ENCODE results near the gene TSPAN5.

TSPAN5 gene

GRCh38 chr4:98615991-98616390, 42.4 kb downstream of the TSPAN5 start:
- DNase-seq, result no peak

GRCh38 chr4:98614662-98615061, 43.7 kb downstream of the TSPAN5 start:
- no peak for DNase-seq

DNA sequence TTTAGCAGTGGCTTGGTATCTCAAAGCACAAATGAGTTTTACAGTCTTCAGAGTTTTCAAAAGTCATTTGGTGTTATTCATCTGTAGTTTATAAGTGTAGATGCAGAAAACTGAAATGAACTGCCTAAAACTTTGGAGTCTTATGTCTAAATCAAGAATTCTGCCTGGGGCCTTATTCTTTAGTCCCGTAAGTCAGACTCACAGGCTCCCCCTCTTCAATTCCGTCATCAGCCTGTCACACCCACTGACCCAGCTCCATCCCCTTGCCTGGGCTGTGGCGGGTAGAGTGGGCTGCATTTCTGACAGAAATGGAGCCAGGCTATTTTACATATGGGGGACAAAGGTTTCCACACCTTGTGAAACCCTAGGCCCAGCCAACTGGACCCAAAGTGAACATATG, 44.3 kb downstream of the TSPAN5 start:
- DNase-seq, result no peak

DNA sequence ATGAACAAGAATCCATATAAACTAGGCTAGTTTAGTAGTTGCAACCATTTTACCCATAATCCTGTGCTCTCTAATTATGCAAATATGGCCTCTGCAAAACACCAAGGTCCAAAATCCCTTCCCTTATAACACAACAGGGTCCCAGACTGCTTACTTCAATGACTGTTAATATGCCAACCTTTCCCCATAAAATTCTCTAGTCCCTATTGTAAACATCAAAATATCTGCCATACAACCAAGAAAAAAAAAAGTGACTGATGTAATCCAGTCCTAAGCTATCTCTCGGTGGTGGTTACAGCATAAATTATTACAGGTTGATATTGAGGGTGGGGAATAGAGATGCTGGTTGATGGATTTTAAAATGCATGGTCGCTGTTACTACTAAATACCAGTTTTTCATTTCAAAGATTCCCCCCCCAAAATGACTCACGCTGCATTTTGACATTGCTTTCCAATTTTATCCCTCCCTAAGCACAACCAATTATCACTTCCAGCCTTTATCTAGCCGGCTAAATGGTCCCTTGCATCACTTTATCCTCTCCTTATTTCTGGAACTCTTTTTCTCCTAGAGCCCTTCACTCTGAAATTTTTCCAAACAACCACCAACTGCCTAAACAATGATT, 44.8 kb downstream of the TSPAN5 start:
- no peak for DNase-seq

- no peak for DNase-seq
These were observed 45.8 kb downstream of the TSPAN5 start for GRCh38 chr4:98612318-98613250.

- DNase-seq, result no peak
These were observed 46.6 kb downstream of the TSPAN5 start for GRCh38 chr4:98611677-98612317.

- no peak for DNase-seq
These were observed 47.3 kb downstream of the TSPAN5 start for GRCh38 chr4:98610926-98611676.

DNA sequence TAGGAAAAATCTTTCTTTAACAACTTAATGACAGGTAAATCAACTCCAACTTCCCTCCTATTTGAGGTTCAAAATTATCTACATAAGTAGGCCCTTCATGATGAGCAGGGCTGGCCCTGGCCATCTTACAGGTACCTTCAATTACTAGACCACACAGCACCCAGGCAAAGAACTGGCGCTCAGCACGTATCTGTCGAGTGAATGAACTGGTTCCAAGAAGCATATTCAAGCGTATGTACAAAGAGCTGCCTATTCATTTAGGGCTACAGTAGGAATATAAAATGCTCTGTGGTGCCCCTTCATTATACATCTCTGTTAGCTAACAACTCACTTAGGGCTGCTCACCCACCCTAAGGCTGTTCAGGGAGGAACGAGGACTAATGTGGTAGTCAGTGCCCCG, 48.0 kb downstream of the TSPAN5 start:
- no peak for DNase-seq

DNA sequence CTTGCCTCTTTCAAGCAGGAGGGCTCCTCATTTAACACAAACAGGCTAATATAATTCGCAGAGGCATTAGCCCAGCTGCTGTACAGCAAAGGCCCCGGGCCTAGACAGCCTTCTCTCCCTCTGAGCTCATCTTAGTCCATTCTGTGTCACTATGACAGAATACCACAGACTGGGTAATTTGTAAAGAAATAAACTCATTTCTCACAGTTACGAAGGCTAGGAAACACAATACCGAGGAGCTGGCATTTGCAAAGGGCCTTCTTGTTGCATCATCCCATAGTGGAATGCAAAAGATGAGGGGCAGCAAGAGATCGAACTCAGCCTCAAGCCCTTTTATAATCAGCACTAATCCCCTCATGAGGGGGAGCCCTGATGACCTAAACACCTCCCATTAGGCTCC, 48.5 kb downstream of the TSPAN5 start:
- no peak for DNase-seq

DNA sequence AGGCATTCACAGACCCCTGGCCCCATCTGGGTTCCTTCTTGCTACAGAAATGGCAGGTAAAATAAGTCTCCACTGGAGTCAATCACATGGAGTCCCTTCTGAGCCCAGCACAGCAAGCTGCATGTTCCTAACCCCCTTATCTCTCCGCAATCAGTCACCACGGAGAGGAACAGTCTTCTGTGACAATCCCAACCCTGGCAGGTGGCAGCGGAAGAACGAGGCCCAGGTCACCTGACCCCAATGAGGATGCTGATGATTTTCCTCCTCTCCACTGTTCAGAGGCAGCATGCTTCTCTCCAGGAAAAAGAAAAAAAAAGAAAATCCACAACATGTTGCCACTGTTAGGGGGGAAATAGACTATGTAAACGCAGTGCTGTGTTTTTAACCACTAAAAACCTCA, 50.1 kb downstream of the TSPAN5 start:
- DNase-seq, result no peak

DNA sequence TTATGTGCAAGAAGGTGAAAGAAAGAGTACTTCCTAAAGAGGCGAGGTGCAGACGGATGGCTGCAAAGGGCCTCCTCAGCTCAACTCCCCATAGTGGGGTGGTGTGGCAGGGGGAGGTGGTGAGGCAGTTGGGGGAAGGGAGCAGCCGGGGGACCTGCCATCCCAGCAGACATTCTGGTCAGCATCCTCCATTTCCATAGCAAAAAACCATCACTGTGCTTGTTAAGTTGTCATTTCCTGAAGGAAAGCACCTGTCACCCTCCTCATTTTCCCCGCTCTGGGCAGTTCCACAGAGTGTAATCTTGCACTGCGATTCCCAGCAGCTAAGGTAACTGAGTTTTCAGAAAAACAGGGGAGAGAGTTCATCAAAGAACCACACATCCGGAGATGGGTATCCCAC, 51.5 kb downstream of the TSPAN5 start:
- no peak for DNase-seq

GRCh38 chr4:98605216-98605615, 53.2 kb downstream of the TSPAN5 start:
- DNase-seq, result no peak

- DNase-seq, result no peak
These were observed 53.7 kb downstream of the TSPAN5 start for GRCh38 chr4:98604723-98605122.

GRCh38 chr4:98603683-98604521, 54.5 kb downstream of the TSPAN5 start:
- DNase-seq, result no peak

DNA sequence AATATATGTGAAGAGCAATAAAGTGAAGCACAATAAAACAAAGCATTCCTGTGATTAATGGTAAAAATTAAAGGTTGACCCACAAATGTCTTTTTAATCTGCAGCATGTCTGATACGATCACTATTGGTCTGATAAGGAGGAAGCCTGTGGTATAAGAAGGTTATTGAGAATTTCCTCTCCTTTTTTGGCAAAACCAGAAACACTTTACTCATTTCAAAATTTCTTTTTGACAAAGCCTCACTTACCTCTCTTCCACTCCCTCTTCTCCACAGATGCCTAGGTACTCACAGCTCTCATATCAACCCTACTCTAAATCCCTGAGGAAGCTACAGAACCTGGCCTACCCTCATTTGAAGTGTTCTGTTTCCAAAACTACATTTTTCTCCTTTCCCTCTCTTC, 56.1 kb downstream of the TSPAN5 start:
- no peak for DNase-seq

- DNase-seq, result no peak
These were observed 56.7 kb downstream of the TSPAN5 start for GRCh38 chr4:98601708-98602107.

DNA sequence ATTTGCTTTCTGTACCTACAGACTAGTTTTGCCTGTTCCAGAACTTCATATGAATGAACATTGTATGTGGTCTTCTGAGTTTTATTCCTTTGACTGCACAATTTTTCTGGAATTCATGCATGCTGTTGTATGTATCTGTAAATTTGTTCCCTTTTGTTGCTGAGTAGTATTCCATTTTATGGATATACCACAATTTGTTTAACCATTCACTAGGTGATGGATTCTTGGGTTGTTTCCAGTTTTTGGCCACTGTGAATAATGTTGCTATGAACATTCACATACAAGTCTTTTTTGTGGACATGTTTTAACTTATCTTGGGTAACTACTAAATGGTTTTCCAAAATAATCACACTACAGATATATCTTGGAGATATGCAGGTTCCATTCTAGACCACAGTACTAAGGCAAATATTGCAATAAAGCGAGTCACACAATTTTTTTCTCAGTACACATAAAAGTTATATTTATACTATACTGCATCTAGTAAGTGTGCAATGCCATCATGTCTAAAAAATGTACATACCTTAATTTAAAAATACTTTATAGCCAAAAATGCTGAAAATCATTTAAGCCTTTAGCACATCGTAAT, 58.7 kb downstream of the TSPAN5 start:
- no peak for DNase-seq

- DNase-seq, result no peak
These were observed 71.5 kb downstream of the TSPAN5 start for GRCh38 chr4:98586962-98587354.

- DNase-seq, result no peak
These were observed 72.0 kb downstream of the TSPAN5 start for GRCh38 chr4:98586291-98586961.

DNA sequence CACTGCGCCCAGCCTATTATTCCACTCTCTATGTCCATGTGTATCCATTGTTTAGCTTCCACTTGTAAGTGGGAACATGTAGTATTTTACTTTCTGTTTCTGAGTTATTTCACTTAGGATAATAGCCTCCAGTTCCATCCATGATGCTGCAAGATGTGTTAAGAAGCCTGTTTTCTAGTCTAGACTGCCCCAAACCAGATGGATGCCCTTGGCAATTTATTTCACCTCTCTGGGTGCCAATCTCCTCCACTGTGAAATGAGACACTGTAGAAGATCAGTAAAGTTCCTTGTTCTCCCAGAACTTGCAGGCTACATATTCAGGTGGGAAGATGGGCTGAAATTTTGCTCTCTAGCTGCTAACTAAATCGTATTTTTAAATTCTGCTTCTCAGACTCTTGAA, 72.8 kb downstream of the TSPAN5 start:
- no peak for DNase-seq

- DNase-seq, result no peak
These were observed 74.1 kb downstream of the TSPAN5 start for GRCh38 chr4:98584265-98584664.
